Body of pancreas (tissue), 4 donors: ENCODE measurements around the gene ESRRB. TPM values are rescaled to one million over a fixed set of nuclear protein-coding genes. Genes with fewer than 3 reads are reported as not detected.

Source experiments
- ATAC-seq: fragments of 150-250 bp; one replicate; pipeline ENCODE4 v1.9.1; 2016
- DNase-seq, 4 donors: peaks; one replicate each; pipeline ENCODE4 v3.0.0-alpha.2; 2019
- H3K27ac ChIP-seq, 4 donors: fragments of 200-600 bp; sonication (generic); 1 replicate in 3 of 4; 2 replicates in 1 of 4; pipeline versions ENCODE4 v1.5.1 to v1.6.1; 2016 to 2019; ENCODE audit warnings: mild to moderate bottlenecking in 1 of 4, mixed read lengths in 1 of 4, moderate library complexity in 1 of 4
- H3K27me3 ChIP-seq, 2 donors: fragments of 200-600 bp; sonication (generic); one replicate each; pipeline ENCODE4 v1.6.0; 2016; ENCODE audit warnings: mild to moderate bottlenecking in 1 of 2
- H3K36me3 ChIP-seq, 2 donors: fragments of 200-600 bp; sonication (generic); replicated peaks in 1 of 2; 2 replicates each; pipeline ENCODE4 v1.5.1; 2016; ENCODE audit warnings: low read depth in 2 of 2; ENCODE audit not compliant: insufficient read depth in 1 of 2
- H3K4me1 ChIP-seq: fragments of 200-600 bp; sonication (generic); one replicate; pipeline ENCODE4 v1.6.0; 2016
- H3K4me3 ChIP-seq, 2 donors: fragments of 200-600 bp; sonication (generic); 1 replicate in 1 of 2; 2 replicates in 1 of 2; pipeline ENCODE4 v1.5.1; 2016 to 2019
- H3K9me3 ChIP-seq, 3 donors: fragments of 200-600 bp; sonication (generic); 1 replicate in 2 of 3; 2 replicates in 1 of 3; pipeline ENCODE4 v1.5.1; 2016
- CTCF ChIP-seq, 7 experiments: fragments of 450-650 bp in 4 of 7; fragments of 200-600 bp in 3 of 7; sonication (generic) in 3 of 7; IDR thresholded peaks; one replicate each; pipeline ENCODE4 v1.5.1; 2016 to 2019; ENCODE audit warnings: antibody characterized with exemption in 7 of 7
- POLR2A ChIP-seq, 3 donors: fragments of 450-650 bp; IDR thresholded peaks; one replicate each; pipeline ENCODE4 v1.6.1; 2016; ENCODE audit warnings: antibody characterized with exemption in 3 of 3, mild to moderate bottlenecking in 2 of 3
- WGBS, 2 donors: methylation state at CpG; one replicate each; pipeline ENCODE4 v1.1.5; 2017; 5-methylcytosine and 5-hydroxymethylcytosine counted together
- intact Hi-C: fragments of 100-400 bp; cut with DNase I; formaldehyde crosslinking; loops from one replicate; pipeline ENCODE4 v1.15.1; 2023
- total RNA-seq, 2 donors: library from RNA; depleted of rRNA; stranded (reverse); fragments of >200 nt; gene quantifications; one replicate each; pipeline ENCODE4 v1.1.0, GENCODE V29; 2016

Gene ESRRB
- total RNA-seq, 2 donors from 2014 or later, result not detected

- TF ChIP-seq CTCF (IDR thresholded peaks at IDR 0.05) (no peak), POLR2A (IDR thresholded peaks at IDR 0.05) (no peak)
- intact Hi-C loops, result no loop called here
- Histone ChIP-seq H3K27me3 (no peaks in the 10 kb centered on the region), H3K4me1 (no peaks in the 10 kb centered on the region), H3K27ac (no peak overlapping the region), H3K36me3 (no peaks in the 10 kb centered on the region), H3K4me3 (no peak overlapping the region), H3K9me3 (no peaks in the 10 kb centered on the region)
- no peak for DNase-seq
- 74 to 79% methylated on average over 9 of the region's 9 CpGs for WGBS, 2 donors
- ATAC-seq, result no peak
Observed at GRCh38 chr14:76431538-76431937, 55.6 kb downstream of the ESRRB start.

GRCh38 chr14:76432827-76433752 lies 57.2 kb downstream of the ESRRB start:
- Histone ChIP-seq H3K9me3 (no peaks in the 10 kb centered on the region), H3K27me3 (no peaks in the 10 kb centered on the region), H3K27ac (no peak overlapping the region), H3K36me3 (no peaks in the 10 kb centered on the region), H3K4me1 (no peaks in the 10 kb centered on the region), H3K4me3 (no peak overlapping the region)
- DNase-seq, result no peak
- 61 to 71% methylated on average over 13 of the region's 13 CpGs for WGBS, 2 donors
- ATAC-seq, result no peak
- intact Hi-C loops, result no loop called here
- no peak for TF ChIP-seq CTCF (IDR thresholded peaks at IDR 0.05)
- TF ChIP-seq POLR2A (IDR thresholded peaks at IDR 0.05), result no peak

- Histone ChIP-seq H3K36me3 (no peaks in the 10 kb centered on the region), H3K27me3 (no peaks in the 10 kb centered on the region), H3K4me1 (no peaks in the 10 kb centered on the region), H3K4me3 (no peak overlapping the region), H3K9me3 (no peaks in the 10 kb centered on the region), H3K27ac (no peak overlapping the region)
- no peak for ATAC-seq
- TF ChIP-seq POLR2A (IDR thresholded peaks at IDR 0.05), result no peak
- no peak for TF ChIP-seq CTCF (IDR thresholded peaks at IDR 0.05)
- 82 to 89% methylated on average over 9 of the region's 9 CpGs for WGBS, 2 donors
- intact Hi-C loops, result no loop called here
- DNase-seq, result no peak
Observed at GRCh38 chr14:76434220-76434619, 58.3 kb downstream of the ESRRB start.

- no peak overlapping the region for H3K27ac ChIP-seq
- no peaks in the 10 kb centered on the region for H3K27me3 ChIP-seq
- intact Hi-C loops, result no loop called here
- no peaks in the 10 kb centered on the region for H3K9me3 ChIP-seq
- 89 to 93% methylated on average over 3 to 26 of the region's 33 CpGs for WGBS, 2 donors
- no peaks in the 10 kb centered on the region for H3K36me3 ChIP-seq
- DNase-seq, result no peak
- ATAC-seq, result no peak
- no peaks in the 10 kb centered on the region for H3K4me1 ChIP-seq
- no peak overlapping the region for H3K4me3 ChIP-seq
- TF ChIP-seq CTCF (IDR thresholded peaks at IDR 0.05) (no peak), POLR2A (IDR thresholded peaks at IDR 0.05) (no peak)
Observed at GRCh38 chr14:76439237-76439775, 63.4 kb downstream of the ESRRB start.
